ENCODE results near the gene TTF2. TPM values are rescaled to one million over a fixed set of nuclear protein-coding genes. Genes with fewer than 3 reads are reported as not detected.

TTF2 gene
- total RNA-seq, 1 experiment from 2014 or later: 31.9 TPM

DNA sequence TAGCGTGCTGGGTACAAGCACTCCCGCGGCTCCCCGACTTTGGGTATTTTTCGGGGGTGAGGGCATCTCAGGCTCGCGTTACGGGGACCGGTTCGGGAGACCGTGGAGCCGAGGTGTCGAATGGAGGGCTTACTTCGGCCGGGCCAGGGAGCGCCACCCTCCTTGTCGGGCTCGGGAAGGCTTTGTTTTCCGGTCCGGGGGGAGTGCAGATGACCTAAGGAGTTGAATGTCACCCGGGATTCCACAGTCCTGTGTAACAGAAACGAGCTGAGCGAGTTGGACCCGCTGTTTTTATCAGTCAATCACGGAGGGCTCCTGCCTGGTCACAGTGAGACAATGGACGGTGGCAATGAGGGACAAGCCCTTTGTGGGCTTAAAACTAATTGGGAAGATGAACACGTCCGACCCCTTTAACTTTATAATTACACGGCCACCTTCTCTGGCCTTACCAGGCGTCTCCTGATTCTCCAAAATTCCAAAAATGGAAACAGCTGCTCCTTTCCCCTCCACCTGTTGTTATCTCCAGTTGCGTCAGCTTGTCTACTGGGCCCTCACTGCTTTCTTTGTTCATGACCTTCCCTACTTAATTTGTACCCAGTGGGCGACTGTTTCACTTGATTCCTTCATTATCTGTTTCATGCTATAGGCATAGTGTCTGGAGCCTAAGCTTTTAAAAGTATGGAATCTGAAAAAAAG, 62.4 kb downstream of the TTF2 start:
- intact Hi-C loops (cut with micrococcal nuclease; ENCODE audit: unreplicated experiment): loop anchor here (1.0 kb wide), 1 partner anchor 162 kb away; no protein-coding TSS in a partner anchor
- peaks cover 13% of the 10 kb centered on the region for H3K4me1 Mint-ChIP-seq (ENCODE audit: low read depth, unreplicated experiment)
- CTCF ChIA-PET: interaction anchor here (1.0 to 3.4 kb wide), 4 partner anchors 63 to 164 kb away, joined by 3 to 23 read pairs (median 6); partner anchors contain the start of gene TTF2

DNA sequence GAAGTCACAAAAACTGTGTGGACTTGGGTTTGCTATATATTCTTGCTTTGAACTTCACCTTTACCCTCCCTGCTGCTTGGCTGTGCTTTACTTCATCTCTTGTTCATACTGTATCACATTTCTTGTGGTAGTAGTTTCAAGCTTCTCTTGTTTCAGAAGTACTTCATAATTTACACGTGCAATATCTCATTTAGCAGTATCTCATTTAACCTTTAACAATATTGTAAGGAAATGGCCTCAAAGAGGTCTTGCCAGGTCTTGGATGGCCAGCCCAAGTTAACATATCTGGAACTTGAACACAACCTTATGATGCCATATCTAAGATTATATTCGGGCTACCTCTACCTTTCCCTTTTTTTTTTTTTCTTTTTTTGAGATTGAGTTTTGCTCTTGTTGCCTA, 63.1 kb downstream of the TTF2 start:
- Histone ChIP-seq H3K27me3 (replicated peaks; ENCODE audit: control insufficient read depth, insufficient read depth, low read length) (no peaks in the 10 kb centered on the region), H3K4me3 (ENCODE audit: low read depth, low read length) (no peak overlapping the region), H3K36me3 (ENCODE audit: control insufficient read depth, insufficient read depth, low read length) (no peaks in the 10 kb centered on the region), H3K9me3 (no peaks in the 10 kb centered on the region), H3K4me1 (0 out of 2 replicates have a peak, but pooled peaks cover 5% of the 10 kb centered on the region)
- intact Hi-C loops (cut with micrococcal nuclease; ENCODE audit: unreplicated experiment): no loop called here
- POLR2A ChIA-PET: no interaction called here
- CTCF ChIA-PET: interaction anchor here (3.4 kb wide), 1 partner anchor 161 kb away, joined by 23 read pairs; no protein-coding TSS in a partner anchor
- Mint-ChIP-seq H3K36me3 (ENCODE audit: insufficient read depth, unreplicated experiment) (no peaks in the 10 kb centered on the region), H3K27ac (ENCODE audit: unreplicated experiment) (no peak overlapping the region), H3K9me3 (ENCODE audit: unreplicated experiment) (no peaks in the 10 kb centered on the region), H3K27me3 (ENCODE audit: insufficient read depth, unreplicated experiment) (no peaks in the 10 kb centered on the region), H3K4me3 (ENCODE audit: unreplicated experiment) (no peak overlapping the region), H3K4me1 (ENCODE audit: low read depth, unreplicated experiment) (peaks cover 21% of the 10 kb centered on the region)
- no peak for DNase-seq
- TF ChIP-seq, protein P1, sequence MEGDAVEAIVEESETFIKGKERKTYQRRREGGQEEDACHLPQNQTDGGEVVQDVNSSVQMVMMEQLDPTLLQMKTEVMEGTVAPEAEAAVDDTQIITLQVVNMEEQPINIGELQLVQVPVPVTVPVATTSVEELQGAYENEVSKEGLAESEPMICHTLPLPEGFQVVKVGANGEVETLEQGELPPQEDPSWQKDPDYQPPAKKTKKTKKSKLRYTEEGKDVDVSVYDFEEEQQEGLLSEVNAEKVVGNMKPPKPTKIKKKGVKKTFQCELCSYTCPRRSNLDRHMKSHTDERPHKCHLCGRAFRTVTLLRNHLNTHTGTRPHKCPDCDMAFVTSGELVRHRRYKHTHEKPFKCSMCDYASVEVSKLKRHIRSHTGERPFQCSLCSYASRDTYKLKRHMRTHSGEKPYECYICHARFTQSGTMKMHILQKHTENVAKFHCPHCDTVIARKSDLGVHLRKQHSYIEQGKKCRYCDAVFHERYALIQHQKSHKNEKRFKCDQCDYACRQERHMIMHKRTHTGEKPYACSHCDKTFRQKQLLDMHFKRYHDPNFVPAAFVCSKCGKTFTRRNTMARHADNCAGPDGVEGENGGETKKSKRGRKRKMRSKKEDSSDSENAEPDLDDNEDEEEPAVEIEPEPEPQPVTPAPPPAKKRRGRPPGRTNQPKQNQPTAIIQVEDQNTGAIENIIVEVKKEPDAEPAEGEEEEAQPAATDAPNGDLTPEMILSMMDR (IDR thresholded peaks at IDR 0.05; ENCODE audit: insufficient read depth in 1 of 2, low read depth in 1 of 2, low read length in 1 of 2, severe bottlenecking in 1 of 2, unreplicated experiment in 1 of 2): no peak
- no TSS peak for BruUV-seq (replicated peaks)

More for the DNA sequence above, 62.4 kb downstream of the TTF2 start:
- TF ChIP-seq, protein P1 (IDR thresholded peaks at IDR 0.05; ENCODE audit: insufficient read depth in 1 of 2, low read depth in 1 of 2, low read length in 1 of 2, severe bottlenecking in 1 of 2, unreplicated experiment in 1 of 2): no peak
- H3K27me3 Mint-ChIP-seq (ENCODE audit: insufficient read depth, unreplicated experiment): no peaks in the 10 kb centered on the region
- TSS peak; percentile 82 for BruUV-seq (replicated peaks)
- no peaks in the 10 kb centered on the region for H3K36me3 Mint-ChIP-seq (ENCODE audit: insufficient read depth, unreplicated experiment)
- no peaks in the 10 kb centered on the region for H3K9me3 Mint-ChIP-seq (ENCODE audit: unreplicated experiment)
- Histone ChIP-seq H3K4me1 (0 out of 2 replicates have a peak, but pooled peaks cover 5% of the 10 kb centered on the region), H3K9me3 (no peaks in the 10 kb centered on the region), H3K36me3 (ENCODE audit: control insufficient read depth, insufficient read depth, low read length) (no peaks in the 10 kb centered on the region), H3K4me3 (ENCODE audit: low read depth, low read length) (peak overlapping the region; percentile 72), H3K27me3 (replicated peaks; ENCODE audit: control insufficient read depth, insufficient read depth, low read length) (no peaks in the 10 kb centered on the region)
- DNase-seq: peak in 1 of 2 experiments; percentile 58
- H3K27ac Mint-ChIP-seq (ENCODE audit: unreplicated experiment): peak overlapping the region; percentile 90
- POLR2A ChIA-PET: interaction anchor here (0.7 kb wide), 2 partner anchors 27 to 162 kb away, joined by 3 to 4 read pairs; no protein-coding TSS in a partner anchor
- H3K4me3 Mint-ChIP-seq (ENCODE audit: unreplicated experiment): peak overlapping the region; percentile 87

DNA sequence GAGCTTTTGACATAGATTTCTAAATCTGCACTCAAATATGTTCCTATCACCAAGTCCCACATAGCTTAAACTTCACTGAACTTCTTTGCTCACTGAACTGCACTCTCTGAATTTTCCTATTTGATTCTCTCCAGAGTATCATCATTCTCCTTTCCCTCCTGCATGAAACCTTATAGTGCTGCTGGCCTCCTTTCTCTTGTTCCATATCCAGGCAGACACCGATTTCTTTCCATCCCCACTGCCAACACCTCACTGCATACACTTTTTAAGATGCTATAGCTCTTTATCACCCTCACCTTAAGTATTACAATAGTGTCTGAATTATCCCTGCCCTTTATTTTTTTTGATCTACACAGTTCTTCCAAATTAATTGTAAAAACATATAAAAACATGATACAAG, 64.5 kb downstream of the TTF2 start:
- no peak overlapping the region for H3K27ac Mint-ChIP-seq (ENCODE audit: unreplicated experiment)
- DNase-seq: no peak
- TF ChIP-seq, protein P1 (IDR thresholded peaks at IDR 0.05; ENCODE audit: insufficient read depth in 1 of 2, low read depth in 1 of 2, low read length in 1 of 2, severe bottlenecking in 1 of 2, unreplicated experiment in 1 of 2): no peak
- intact Hi-C loops (cut with micrococcal nuclease; ENCODE audit: unreplicated experiment): no loop called here
- Histone ChIP-seq H3K27me3 (replicated peaks; ENCODE audit: control insufficient read depth, insufficient read depth, low read length) (no peaks in the 10 kb centered on the region), H3K4me3 (ENCODE audit: low read depth, low read length) (no peak overlapping the region), H3K36me3 (ENCODE audit: control insufficient read depth, insufficient read depth, low read length) (no peaks in the 10 kb centered on the region), H3K9me3 (no peaks in the 10 kb centered on the region), H3K4me1 (0 out of 2 replicates have a peak, but pooled peaks cover 5% of the 10 kb centered on the region)
- ChIA-PET POLR2A (no interaction called here), CTCF (no interaction called here)
- BruUV-seq (replicated peaks): no TSS peak
- H3K27me3 Mint-ChIP-seq (ENCODE audit: insufficient read depth, unreplicated experiment): no peaks in the 10 kb centered on the region
- no peaks in the 10 kb centered on the region for H3K36me3 Mint-ChIP-seq (ENCODE audit: insufficient read depth, unreplicated experiment)
- peaks cover 24% of the 10 kb centered on the region for H3K4me1 Mint-ChIP-seq (ENCODE audit: low read depth, unreplicated experiment)
- no peak overlapping the region for H3K4me3 Mint-ChIP-seq (ENCODE audit: unreplicated experiment)
- H3K9me3 Mint-ChIP-seq (ENCODE audit: unreplicated experiment): no peaks in the 10 kb centered on the region

Data from Caco-2 (cell line).